ENCODE results near the gene TIMM10.

DNA sequence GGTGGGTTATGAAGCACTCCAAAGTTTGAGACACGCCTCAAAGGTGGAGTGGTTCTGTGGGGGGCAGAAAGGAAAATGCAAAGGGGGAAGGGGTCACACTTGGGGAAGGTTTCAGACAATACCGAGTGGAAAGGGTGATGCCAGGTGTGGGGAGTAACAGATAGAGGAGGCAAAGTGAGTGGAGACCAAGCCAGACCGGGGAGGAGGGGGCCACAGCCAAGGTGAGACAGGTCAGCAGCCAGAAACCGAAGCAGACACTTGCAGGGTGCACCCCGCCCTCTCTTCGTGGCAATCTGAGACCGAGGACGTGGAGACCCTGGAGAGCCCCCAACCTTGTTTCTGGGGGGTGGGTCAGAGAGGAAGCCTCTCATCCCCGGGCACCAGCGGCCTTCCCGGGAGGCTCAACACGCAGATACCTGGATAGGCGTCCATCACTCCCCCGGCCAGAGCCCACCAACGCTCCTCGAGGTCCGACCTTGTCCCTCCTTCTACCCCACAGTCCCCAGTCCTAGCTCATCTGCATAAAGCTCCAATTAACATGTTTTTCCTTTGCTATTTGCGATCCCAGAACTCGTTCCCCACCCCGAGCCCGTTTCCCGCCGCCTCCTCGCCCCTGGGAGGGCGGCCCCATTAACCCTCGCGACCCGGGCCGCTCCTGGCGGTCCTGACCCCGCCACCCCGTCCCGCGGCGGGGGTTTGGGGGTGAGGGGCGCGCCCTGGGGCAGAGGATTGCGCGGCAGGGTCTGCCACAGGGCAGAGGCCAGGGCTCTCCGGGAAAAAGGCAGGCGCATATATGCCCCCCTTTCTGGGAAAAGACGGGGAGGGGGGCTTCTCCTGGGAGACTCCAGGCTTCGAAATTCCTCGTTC is 48.4 kb downstream of the TIMM10 start:
- TF ChIP-seq, protein P1, sequence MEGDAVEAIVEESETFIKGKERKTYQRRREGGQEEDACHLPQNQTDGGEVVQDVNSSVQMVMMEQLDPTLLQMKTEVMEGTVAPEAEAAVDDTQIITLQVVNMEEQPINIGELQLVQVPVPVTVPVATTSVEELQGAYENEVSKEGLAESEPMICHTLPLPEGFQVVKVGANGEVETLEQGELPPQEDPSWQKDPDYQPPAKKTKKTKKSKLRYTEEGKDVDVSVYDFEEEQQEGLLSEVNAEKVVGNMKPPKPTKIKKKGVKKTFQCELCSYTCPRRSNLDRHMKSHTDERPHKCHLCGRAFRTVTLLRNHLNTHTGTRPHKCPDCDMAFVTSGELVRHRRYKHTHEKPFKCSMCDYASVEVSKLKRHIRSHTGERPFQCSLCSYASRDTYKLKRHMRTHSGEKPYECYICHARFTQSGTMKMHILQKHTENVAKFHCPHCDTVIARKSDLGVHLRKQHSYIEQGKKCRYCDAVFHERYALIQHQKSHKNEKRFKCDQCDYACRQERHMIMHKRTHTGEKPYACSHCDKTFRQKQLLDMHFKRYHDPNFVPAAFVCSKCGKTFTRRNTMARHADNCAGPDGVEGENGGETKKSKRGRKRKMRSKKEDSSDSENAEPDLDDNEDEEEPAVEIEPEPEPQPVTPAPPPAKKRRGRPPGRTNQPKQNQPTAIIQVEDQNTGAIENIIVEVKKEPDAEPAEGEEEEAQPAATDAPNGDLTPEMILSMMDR (IDR thresholded peaks at IDR 0.05): no peak
- no peak for TF ChIP-seq POLR2A (IDR thresholded peaks at IDR 0.05)
